K562 (cell line): ENCODE data around the gene GPN3. TPM values are rescaled to one million over a fixed set of nuclear protein-coding genes. Genes with fewer than 3 reads are reported as not detected.

ENCODE experiments used
- CCNT2 ChIP-seq: IDR thresholded peaks from 2 replicates; pipeline ENCODE4 v1.6.1; 2011; ENCODE audit warnings: borderline replicate concordance, low read depth, mild to moderate bottlenecking, moderate library complexity, mixed read lengths, low read length; ENCODE audit not compliant: insufficient read length; ENCODE audit errors: extremely low read depth
- EP400 ChIP-seq: fragments of 450-650 bp; IDR thresholded peaks from 2 replicates; pipeline ENCODE4 v1.6.1; 2017; ENCODE audit warnings: antibody characterized with exemption, mild to moderate bottlenecking, moderate library complexity
- MAFF ChIP-seq: IDR thresholded peaks from 2 replicates; pipeline ENCODE4 v1.6.1; 2012; ENCODE audit warnings: low read length, improper control_type of control experiment
- MEF2D ChIP-seq: conservative IDR thresholded peaks from 2 replicates; pipeline ENCODE4 v1.6.1; 2016; ENCODE audit warnings: low read depth, missing genetic modification characterization, missing compliant biosample characterization
- PHF21A ChIP-seq: fragments of 450-650 bp; IDR thresholded peaks from 2 replicates; pipeline ENCODE4 v1.6.1; 2017; ENCODE audit warnings: low read depth, borderline replicate concordance
- PPARD ChIP-seq: fragments of 250-450 bp; sonication (Bioruptor Pico); IDR thresholded peaks from 2 replicates; pipeline ENCODE4 v1.8.0; 2022; ENCODE audit warnings: inconsistent platforms, mild to moderate bottlenecking, moderate library complexity
- PYGO2 ChIP-seq: fragments of 450-650 bp; IDR thresholded peaks from 2 replicates; pipeline ENCODE4 v1.6.1; 2016; ENCODE audit warnings: mild to moderate bottlenecking, missing genetic modification characterization, moderate library complexity, missing compliant biosample characterization
- SAP30 ChIP-seq: fragments of 200-600 bp; sonication (generic); IDR thresholded peaks from 2 replicates; pipeline ENCODE4 v1.6.1; 2012; ENCODE audit warnings: borderline replicate concordance, low read depth, mild to moderate bottlenecking, moderate library complexity, low read length, control low read depth, inconsistent platforms; ENCODE audit not compliant: insufficient read depth, poor library complexity, severe bottlenecking
- SPI1 ChIP-seq: IDR thresholded peaks from 2 replicates; pipeline ENCODE4 v1.6.1; 2011; ENCODE audit warnings: low read depth, low read length, control low read depth, borderline replicate concordance
- TAF15 ChIP-seq: fragments of 200-400 bp; formaldehyde crosslinking; IDR thresholded peaks from 2 replicates; pipeline ENCODE4 v1.6.1; 2017; ENCODE audit warnings: mild to moderate bottlenecking, low read depth, low read length, moderate library complexity
- TFAM ChIP-seq: fragments of 250-450 bp; sonication (Bioruptor Pico); conservative IDR thresholded peaks from 2 replicates; pipeline ENCODE4 v1.5.0; 2021; ENCODE audit warnings: mild to moderate bottlenecking, moderate library complexity
- TSC22D4 ChIP-seq: fragments of 450-650 bp; IDR thresholded peaks from 2 replicates; pipeline ENCODE4 v1.6.1; 2016; ENCODE audit warnings: missing genetic modification characterization, missing biosample characterization, control low read depth
- YY1 ChIP-seq, 3 experiments: IDR thresholded peaks; 2 replicates each; pipeline ENCODE4 v1.6.1; 2011; ENCODE audit warnings: low read length in 2 of 3, mild to moderate bottlenecking in 2 of 3, moderate library complexity in 2 of 3, borderline replicate concordance in 1 of 3, control low read depth in 1 of 3, low read depth in 1 of 3; ENCODE audit not compliant: insufficient read depth in 3 of 3, insufficient replicate concordance in 2 of 3, control insufficient read depth in 1 of 3, insufficient read length in 1 of 3; ENCODE audit errors: extremely low read depth in 1 of 3
- polyA plus RNA-seq, 8 experiments: library from polyadenylated mRNA; depleted of rRNA in 4 of 8; stranded (reverse) in 5 of 8; unstranded in 3 of 8; fragments of >200 nt; fragmentation: Nextera tagmentation in 2 of 8; fragmentation: Illumina TruSeq in 1 of 8; extraction: Ambion mirVana in 2 of 8; extraction: Trizol in 1 of 8; gene quantifications; 2 replicates each; pipeline versions ENCODE4 v1.2.1 to v1.2.3, GENCODE V29; 2011 to 2014; ENCODE audit warnings: inconsistent platforms in 1 of 8, missing spikeins in 1 of 8
- total RNA-seq, 7 experiments: library from RNA; depleted of rRNA in 6 of 7; stranded (reverse); fragments of >200 nt in 6 of 7; fragmentation: Illumina TruSeq in 2 of 7; extraction: Trizol in 2 of 7; gene quantifications; 2 replicates each; pipeline versions ENCODE4 v1.2.1 to v1.2.3, GENCODE V29; 2011 to 2021; ENCODE audit warnings: low replicate concordance in 1 of 7
- TF ChIP-seq, protein P1 (sequence below), 2 experiments: IDR thresholded peaks in 1 of 2; conservative IDR thresholded peaks in 1 of 2; 2 replicates each; pipeline ENCODE4 v1.6.1; 2016; ENCODE audit warnings: low read depth in 2 of 2, mild to moderate bottlenecking in 1 of 2, missing compliant biosample characterization in 1 of 2, missing genetic modification characterization in 1 of 2, moderate library complexity in 1 of 2
- TF ChIP-seq, protein P2 (sequence below), 2 experiments: fragments of 200-800 bp in 1 of 2; sonication (Bioruptor generic) in 1 of 2; sonication (generic) in 1 of 2; formaldehyde crosslinking in 1 of 2; IDR thresholded peaks in 1 of 2; conservative IDR thresholded peaks in 1 of 2; 2 replicates each; pipeline versions ENCODE4 v1.5.0 to v1.6.1; 2016 to 2020; ENCODE audit warnings: missing compliant biosample characterization in 1 of 2, missing genetic modification characterization in 1 of 2, missing genetic modification reagents in 1 of 2
- TF ChIP-seq, protein P3 (sequence below), 2 experiments: fragments of 450-650 bp; IDR thresholded peaks; 2 replicates each; pipeline ENCODE4 v1.6.1; 2016
- TF ChIP-seq, protein P4 (sequence below): fragments of 450-650 bp; formaldehyde crosslinking; IDR thresholded peaks from 2 replicates; pipeline ENCODE4 v1.4.0; 2020; ENCODE audit warnings: mild to moderate bottlenecking, moderate library complexity

The GPN3 gene
- total and polyA plus RNA-seq, 9 of the 15 experiments (the other 6 are each of a cell fraction or from before 2014, with no cell fraction given) = 35.8 to 123 (median 64.2) TPM

DNA sequence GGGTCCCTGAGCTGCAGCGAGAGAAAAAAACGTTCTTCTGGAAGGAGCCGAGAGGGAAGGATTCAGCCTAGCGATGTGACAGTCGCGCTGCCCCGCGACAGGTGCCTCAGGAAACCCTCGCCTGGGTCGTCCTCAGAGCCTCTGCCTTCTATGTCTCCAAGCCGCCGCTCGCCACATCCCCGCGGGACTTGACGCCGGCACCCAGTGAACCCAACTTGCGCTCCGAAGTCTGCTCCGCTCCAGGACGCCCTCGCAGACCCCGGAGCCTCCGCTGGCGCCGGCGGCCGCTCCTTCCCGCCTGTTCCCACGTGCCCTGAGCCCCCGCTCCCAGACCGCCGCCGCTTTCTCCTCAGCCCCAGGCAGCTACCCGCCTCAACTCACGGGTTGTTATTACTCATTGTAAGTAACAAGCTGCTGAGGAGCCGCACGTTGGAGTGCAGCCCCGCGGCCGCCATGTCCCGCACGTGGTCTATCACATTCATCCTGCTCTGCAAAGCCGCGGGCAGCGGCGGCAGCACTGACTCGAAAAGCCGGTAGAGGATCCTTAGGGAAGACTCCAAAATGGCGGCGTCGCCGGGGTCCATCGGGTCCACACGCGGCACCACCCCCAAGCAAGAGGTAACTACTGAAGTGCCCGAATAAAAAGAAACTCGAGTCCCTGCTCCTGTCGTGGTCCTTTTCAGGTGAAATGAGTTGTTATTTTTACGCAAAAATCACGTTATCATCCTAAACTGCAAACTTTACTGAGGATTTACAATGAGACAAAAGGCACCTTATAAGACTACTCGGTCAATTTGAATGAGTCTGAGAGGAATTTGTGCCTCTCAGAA lies 64.7 kb downstream of the GPN3 start, which contains the start of gene ANAPC7 (continued):
- TF ChIP-seq, protein P1, sequence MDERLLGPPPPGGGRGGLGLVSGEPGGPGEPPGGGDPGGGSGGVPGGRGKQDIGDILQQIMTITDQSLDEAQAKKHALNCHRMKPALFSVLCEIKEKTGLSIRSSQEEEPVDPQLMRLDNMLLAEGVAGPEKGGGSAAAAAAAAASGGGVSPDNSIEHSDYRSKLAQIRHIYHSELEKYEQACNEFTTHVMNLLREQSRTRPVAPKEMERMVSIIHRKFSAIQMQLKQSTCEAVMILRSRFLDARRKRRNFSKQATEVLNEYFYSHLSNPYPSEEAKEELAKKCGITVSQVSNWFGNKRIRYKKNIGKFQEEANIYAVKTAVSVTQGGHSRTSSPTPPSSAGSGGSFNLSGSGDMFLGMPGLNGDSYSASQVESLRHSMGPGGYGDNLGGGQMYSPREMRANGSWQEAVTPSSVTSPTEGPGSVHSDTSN (CRISPR knock-in tag; IDR thresholded peaks at IDR 0.05; ENCODE audit: low read depth) = no peak
- TF ChIP-seq, protein P1 (tag; conservative IDR thresholded peaks at IDR 0.05; ENCODE audit: low read depth) = no peak; the same call in 1 of the 2 replicates
- TF ChIP-seq, protein P2, sequence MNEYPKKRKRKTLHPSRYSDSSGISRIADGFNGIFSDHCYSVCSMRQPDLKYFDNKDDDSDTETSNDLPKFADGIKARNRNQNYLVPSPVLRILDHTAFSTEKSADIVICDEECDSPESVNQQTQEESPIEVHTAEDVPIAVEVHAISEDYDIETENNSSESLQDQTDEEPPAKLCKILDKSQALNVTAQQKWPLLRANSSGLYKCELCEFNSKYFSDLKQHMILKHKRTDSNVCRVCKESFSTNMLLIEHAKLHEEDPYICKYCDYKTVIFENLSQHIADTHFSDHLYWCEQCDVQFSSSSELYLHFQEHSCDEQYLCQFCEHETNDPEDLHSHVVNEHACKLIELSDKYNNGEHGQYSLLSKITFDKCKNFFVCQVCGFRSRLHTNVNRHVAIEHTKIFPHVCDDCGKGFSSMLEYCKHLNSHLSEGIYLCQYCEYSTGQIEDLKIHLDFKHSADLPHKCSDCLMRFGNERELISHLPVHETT (CRISPR knock-in tag; conservative IDR thresholded peaks at IDR 0.05 in 1 of 2, IDR thresholded peaks at IDR 0.05 in 1 of 2) = no peak
- TF ChIP-seq SPI1 (no peak), TAF15 (no peak), EP400 (peak; percentile 98), TSC22D4 (tag) (no peak), TFAM (CRISPR knock-in tag) (no peak), PYGO2 (tag) (no peak), CCNT2 (no peak), PPARD (CRISPR knock-in tag) (no peak), MAFF (no peak), MEF2D (tag) (no peak), PHF21A (no peak), YY1 (IDR thresholded peaks at IDR 0.05; ENCODE audit: borderline replicate concordance in 1 of 3, control insufficient read depth in 1 of 3, extremely low read depth in 1 of 3, insufficient read depth in 3 of 3, insufficient read length in 1 of 3, insufficient replicate concordance in 2 of 3, low read depth in 1 of 3, low read length in 2 of 3) (peak; percentile 83 to 98 (median 95)), SAP30 (peak; percentile 97)
- TF ChIP-seq, protein P3, sequence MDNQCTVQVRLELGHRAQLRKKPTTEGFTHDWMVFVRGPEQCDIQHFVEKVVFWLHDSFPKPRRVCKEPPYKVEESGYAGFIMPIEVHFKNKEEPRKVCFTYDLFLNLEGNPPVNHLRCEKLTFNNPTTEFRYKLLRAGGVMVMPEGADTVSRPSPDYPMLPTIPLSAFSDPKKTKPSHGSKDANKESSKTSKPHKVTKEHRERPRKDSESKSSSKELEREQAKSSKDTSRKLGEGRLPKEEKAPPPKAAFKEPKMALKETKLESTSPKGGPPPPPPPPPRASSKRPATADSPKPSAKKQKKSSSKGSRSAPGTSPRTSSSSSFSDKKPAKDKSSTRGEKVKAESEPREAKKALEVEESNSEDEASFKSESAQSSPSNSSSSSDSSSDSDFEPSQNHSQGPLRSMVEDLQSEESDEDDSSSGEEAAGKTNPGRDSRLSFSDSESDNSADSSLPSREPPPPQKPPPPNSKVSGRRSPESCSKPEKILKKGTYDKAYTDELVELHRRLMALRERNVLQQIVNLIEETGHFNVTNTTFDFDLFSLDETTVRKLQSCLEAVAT (IDR thresholded peaks at IDR 0.05) = 0 out of 4 replicates have a peak, but pooled peaks of 1 of the 2 experiments have one; percentile 28
- TF ChIP-seq, protein P4, sequence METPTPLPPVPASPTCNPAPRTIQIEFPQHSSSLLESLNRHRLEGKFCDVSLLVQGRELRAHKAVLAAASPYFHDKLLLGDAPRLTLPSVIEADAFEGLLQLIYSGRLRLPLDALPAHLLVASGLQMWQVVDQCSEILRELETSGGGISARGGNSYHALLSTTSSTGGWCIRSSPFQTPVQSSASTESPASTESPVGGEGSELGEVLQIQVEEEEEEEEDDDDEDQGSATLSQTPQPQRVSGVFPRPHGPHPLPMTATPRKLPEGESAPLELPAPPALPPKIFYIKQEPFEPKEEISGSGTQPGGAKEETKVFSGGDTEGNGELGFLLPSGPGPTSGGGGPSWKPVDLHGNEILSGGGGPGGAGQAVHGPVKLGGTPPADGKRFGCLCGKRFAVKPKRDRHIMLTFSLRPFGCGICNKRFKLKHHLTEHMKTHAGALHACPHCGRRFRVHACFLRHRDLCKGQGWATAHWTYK = no peak
